Tongue (tissue), 2 donors: ENCODE results near the gene C16orf90. TPM values are rescaled to one million over a fixed set of nuclear protein-coding genes. Genes with fewer than 3 reads are reported as not detected.
"Not testable (repeated sequence)": the region's sequence is repeated elsewhere in the genome, so short reads cannot be mapped to it uniquely, and the experiment has no call there.

ENCODE experiments used
- DNase-seq: peaks from one replicate; pipeline ENCODE4 v3.0.0-alpha.2; 2015
- total RNA-seq: library from RNA; depleted of rRNA; stranded (reverse); fragments of >200 nt; gene quantifications from one replicate; pipeline ENCODE4 v1.2.3, GENCODE V29; 2014

Gene C16orf90
- total RNA-seq, 1 donor from 2014 or later = not detected

- no peak for DNase-seq
Observed at GRCh38 chr16:3484318-3485096, 10.8 kb downstream of the C16orf90 start.

GRCh38 chr16:3482659-3483241, 12.5 kb downstream of the C16orf90 start:
- DNase-seq = no peak

DNA sequence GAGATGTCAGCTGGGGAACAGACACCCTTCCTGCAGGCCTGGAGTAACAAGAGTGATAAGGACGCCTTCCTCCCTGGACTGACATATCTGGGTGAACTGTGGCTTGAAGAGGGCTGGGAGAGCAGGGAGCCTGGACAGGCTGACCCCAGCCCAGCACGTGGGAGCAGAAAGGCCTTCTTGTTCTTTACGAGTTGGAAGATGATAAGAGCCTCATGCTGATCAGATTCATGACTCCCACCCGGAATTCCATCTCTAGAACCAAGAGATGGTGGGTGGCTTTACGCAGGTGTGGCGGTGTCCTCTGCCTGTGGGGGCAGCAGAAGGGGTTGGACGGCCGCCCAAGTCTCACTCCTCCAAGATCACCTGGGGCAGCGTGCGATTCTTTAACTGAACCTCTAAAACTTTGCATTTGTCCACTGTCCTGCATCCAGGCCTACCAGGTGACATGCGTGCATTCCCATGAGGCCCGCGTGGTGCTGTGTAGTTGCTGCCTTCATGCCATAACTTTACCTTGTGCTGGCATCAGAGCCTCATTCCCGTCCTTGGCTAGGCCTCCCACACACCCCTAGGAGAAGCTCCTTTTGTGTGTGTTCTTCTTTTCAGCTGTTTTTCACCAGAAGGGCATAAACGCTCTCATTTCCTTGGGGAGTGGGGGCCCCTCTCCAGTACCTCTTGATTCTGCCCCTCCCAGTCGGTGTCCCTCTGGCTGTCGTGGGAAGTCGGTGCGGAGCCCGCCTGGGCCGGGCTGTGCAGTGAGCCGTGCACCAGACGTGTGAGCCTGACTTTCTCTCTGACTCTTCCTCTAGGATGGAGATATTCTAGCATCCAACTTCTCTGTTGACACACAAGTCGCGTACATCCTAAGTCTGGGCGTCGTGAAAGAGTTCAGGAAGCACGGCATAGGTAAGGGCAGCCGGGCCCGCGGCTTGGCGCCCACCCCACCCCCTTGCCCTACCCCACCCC, 13.3 kb downstream of the C16orf90 start:
- DNase-seq = no peak

DNA sequence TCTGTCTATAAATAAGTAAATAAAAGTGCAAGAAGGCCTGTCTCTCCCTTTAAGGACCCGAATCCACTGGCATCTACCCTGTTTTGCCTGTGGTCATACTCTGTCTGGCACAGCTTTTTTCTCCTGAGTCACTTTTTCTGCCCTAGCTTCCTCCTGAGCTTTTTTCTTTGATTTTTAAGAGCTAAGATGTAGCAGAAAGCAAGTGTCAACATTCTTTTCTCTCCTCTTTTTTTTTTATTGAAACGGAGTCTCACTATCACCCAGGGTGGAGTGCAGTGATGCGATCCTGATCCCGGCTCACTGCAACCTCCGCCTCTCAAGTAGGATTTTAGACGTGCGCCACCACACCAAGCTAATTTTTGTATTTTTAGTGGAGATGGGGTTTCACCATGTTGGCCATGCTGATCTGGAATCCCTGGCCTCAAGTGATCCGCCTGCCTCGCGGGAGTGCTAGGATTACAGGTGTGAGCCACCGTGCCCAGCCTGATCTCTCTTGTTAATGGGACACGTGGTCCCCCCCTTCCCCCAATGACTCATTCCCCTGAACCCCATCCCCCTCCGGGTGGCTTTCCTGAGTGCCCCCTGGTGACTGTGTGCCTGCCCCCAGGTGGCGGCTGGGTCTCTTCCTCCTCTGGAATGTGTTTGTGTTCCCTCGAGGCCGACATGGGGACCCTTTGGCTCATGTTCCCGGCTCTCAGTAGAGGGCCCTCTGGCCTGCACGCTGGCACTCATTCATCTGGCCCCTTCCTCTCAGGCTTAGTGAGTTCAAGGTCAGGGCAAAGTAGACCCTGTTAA, 14.2 kb downstream of the C16orf90 start:
- DNase-seq = no peak

GRCh38 chr16:3479654-3480216, 15.6 kb downstream of the C16orf90 start:
- no peak for DNase-seq

DNA sequence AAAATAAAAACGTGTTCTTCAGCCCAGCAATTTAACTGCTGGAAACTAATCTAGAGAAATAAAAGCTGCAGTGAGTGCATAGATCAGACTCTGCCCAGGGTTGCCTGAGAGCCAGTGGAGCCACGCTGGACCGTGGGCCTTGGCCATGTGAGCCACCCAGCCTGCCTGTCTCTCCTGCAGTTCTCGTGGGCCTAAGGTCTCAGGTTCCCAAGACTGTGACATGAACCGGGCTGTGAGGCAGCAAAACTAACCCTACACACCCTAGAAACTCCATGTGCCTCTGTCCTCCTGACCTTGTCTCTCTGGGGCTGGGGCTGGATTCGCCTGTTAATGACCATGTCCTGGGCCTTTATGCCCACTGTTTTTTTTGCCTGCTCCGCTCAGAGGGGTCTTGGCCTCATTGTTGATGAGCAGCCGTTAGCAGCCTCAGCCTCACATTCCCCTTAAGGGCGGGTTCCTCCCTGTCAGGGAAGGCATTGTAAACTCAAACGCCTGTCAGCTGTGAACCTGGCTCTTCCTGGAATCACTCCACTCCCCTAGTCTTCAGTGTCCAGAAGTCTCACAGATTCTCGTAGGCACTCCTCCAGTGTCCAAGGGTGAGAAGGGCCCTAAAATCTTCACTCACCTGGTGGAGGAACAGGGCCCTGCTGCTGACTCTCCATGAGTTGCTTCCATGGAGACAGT, 16.9 kb downstream of the C16orf90 start:
- DNase-seq = no peak

GRCh38 chr16:3476409-3476808, 18.9 kb downstream of the C16orf90 start:
- no peak for DNase-seq

- DNase-seq = no peak
Observed at GRCh38 chr16:3475604-3476375, 19.5 kb downstream of the C16orf90 start.

- not testable (repeated sequence) for DNase-seq
Observed at GRCh38 chr16:3474870-3475269, 20.4 kb downstream of the C16orf90 start.

DNA sequence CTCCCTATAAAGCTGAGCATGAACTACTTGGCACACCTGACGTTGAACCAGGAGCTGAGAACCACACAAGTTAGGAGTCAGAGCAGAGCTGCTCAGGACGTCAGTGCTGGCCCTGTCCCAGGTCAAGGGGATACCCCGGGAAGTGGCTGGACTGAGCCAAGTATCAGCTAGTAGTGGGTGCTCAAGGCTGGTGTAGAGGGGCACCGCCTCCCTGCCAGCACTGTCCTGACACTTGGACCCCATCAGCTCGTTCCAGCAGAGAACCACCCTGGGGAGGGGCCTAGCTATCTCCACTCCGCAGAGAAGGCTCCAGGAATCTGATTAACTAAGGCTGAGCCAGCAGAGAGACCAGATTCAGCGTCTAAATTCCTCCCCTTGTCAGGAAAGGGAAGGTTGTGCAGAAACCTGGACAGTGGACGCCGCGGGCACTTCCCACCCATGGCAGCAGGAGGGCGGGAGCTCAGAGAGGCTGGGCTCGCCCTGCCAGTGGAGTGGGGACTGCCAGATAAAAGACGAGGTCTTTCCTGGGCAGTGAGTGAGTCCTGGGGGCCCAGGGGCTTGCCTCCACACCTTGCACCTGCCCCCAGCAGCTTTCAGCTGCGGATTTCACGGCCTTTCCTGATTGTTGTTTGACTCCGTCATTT, 21.0 kb downstream of the C16orf90 start:
- DNase-seq = no peak

- DNase-seq = not testable (repeated sequence)
Observed at GRCh38 chr16:3473596-3473943, 21.7 kb downstream of the C16orf90 start.

- DNase-seq = no peak
Observed at GRCh38 chr16:3472878-3473595, 22.3 kb downstream of the C16orf90 start.

- DNase-seq = no peak
Observed at GRCh38 chr16:3471518-3472176, 23.6 kb downstream of the C16orf90 start.

DNA sequence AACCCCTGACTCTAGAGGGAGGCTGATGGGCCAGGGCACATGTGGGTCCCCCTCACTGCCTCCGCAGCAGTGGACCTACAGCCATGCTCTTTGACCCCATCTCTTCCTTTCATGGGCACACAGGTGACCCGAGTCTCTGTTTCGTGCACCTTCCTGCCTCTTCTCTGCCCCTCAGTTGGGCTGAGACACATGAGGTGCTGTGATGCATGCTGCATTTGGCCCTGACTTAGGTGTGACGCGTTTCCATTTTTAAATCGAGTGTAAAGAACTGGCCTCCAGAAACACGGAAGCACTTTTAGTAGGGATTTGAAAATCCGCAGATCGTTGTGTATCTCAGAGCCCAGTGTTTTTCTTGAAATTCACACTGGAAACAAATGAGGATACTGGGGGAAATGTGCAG, 24.6 kb downstream of the C16orf90 start:
- no peak for DNase-seq

DNA sequence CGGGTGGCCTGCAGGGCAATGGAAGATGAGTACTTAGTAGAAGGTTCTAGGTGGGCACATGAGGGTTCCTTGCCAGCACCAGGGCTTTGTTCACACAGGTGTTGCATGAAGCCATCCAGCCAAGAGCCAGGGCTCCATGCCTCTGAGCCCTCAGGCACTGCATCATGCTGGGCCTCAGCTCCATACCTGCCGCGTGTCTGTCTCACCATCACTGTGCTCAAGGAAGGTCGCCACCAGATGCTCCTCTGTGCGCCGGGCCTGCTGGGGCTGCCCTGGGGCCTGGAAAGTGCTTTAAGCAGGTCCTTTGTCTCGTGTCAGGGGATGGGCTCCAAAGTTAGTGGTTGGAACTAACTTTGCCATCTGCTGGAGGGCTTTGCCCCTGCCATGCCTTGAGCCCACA, 25.6 kb downstream of the C16orf90 start:
- no peak for DNase-seq

DNA sequence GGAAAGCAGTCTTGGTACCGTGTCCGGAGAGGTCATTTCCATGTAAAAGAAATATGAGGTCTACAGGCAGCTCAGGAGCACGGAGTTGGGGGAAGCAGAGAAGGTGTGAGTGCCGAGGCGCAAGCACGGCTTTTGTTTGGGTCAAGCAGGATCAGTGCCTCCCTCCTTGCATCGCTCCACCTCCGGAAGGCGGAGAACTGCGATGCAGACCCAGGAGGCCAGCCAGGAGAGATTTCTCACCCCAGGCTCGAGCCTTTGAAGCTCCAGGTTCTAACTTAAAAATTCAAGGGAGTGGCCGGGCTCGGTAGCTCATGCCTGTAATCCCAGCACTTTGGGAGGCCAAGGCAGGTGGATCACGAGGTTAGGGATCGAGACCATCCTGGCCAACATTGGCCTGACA, 26.8 kb downstream of the C16orf90 start:
- DNase-seq = no peak

GRCh38 chr16:3467921-3468320, 27.4 kb downstream of the C16orf90 start:
- DNase-seq = no peak

DNA sequence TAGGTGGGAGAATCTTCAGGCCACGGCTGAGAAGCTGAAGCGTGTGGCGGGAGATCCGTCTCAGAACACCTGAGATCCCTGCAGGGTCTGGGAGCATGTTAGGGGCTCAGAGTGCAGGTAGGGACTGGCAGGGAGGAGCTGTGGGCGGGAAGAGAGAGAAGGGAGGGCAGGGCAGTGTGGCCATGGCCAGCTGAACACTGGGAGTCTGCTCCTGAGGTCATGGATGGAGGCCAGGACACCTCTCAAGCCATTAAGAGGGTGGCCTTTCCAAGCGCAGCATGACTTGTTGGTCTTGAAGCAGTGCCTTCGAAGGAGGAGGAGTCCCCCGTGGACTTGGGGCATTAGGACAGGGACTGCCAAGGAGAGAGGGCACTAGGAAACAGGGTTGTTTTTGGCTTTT, 28.1 kb downstream of the C16orf90 start:
- no peak for DNase-seq
